ENCODE results near the gene COA6. TPM values are rescaled to one million over a fixed set of nuclear protein-coding genes. Genes with fewer than 3 reads are reported as not detected.
A peak's percentile ranks its signal among the peaks of the same experiment; 100 is the strongest.

Gene COA6
- total RNA-seq, 4 donors from 2014 or later = 9.4 to 18.3 (median 16.0) TPM

- no peaks in the 10 kb centered on the region for H3K9me3 ChIP-seq
- intact Hi-C loops (cut with DNase I) = no loop called here
- peaks cover 0 to 11% (median 0%) of the 10 kb centered on the region in 4 donors for H3K36me3 ChIP-seq
- H3K4me3 ChIP-seq = no peak overlapping the region
- H3K27ac ChIP-seq (replicated peaks in 1 of 4) = no peak overlapping the region
- 88% methylated on average over 3 of the region's 3 CpGs for WGBS
- TF ChIP-seq CTCF (IDR thresholded peaks at IDR 0.05) (no peak), EP300 (IDR thresholded peaks at IDR 0.05) (no peak), POLR2AphosphoS5 (IDR thresholded peaks at IDR 0.05) (no peak), POLR2A (IDR thresholded peaks at IDR 0.05; ENCODE audit: low read depth) (no peak)
- H3K4me1 ChIP-seq = peaks cover 0 to 17% (median 7%) of the 10 kb centered on the region in 4 donors
- no peaks in the 10 kb centered on the region for H3K27me3 ChIP-seq
- DNase-seq (ENCODE audit: extremely low spot score) = peak; percentile 10
Measured at GRCh38 chr1:234402939-234403338, 29.7 kb downstream of the COA6 start.

GRCh38 chr1:234405676-234406075 lies 32.4 kb downstream of the COA6 start:
- Histone ChIP-seq H3K9me3 (no peaks in the 10 kb centered on the region), H3K27me3 (no peaks in the 10 kb centered on the region), H3K4me3 (no peak overlapping the region), H3K4me1 (peaks cover 0 to 7% (median 5%) of the 10 kb centered on the region in 4 donors), H3K36me3 (peaks cover 0 to 26% (median 9%) of the 10 kb centered on the region in 4 donors), H3K27ac (replicated peaks in 1 of 4) (no peak overlapping the region)
- intact Hi-C loops (cut with DNase I) = no loop called here
- DNase-seq (ENCODE audit: extremely low spot score) = no peak
- 67% methylated on average over 6 of the region's 6 CpGs for WGBS
- TF ChIP-seq EP300 (IDR thresholded peaks at IDR 0.05) (no peak), POLR2AphosphoS5 (IDR thresholded peaks at IDR 0.05) (no peak), CTCF (IDR thresholded peaks at IDR 0.05) (no peak), POLR2A (IDR thresholded peaks at IDR 0.05; ENCODE audit: low read depth) (no peak)

GRCh38 chr1:234406871-234407270 lies 33.6 kb downstream of the COA6 start:
- DNase-seq (ENCODE audit: extremely low spot score) = no peak
- intact Hi-C loops (cut with DNase I) = no loop called here
- H3K27ac ChIP-seq (replicated peaks in 1 of 4) = no peak overlapping the region
- H3K9me3 ChIP-seq = no peaks in the 10 kb centered on the region
- H3K4me1 ChIP-seq = peaks cover 0 to 3% (median 0%) of the 10 kb centered on the region in 4 donors
- no peak overlapping the region for H3K4me3 ChIP-seq
- WGBS = 83% methylated on average over 4 of the region's 4 CpGs
- H3K27me3 ChIP-seq = no peaks in the 10 kb centered on the region
- TF ChIP-seq EP300 (IDR thresholded peaks at IDR 0.05) (no peak), POLR2AphosphoS5 (IDR thresholded peaks at IDR 0.05) (no peak), POLR2A (IDR thresholded peaks at IDR 0.05; ENCODE audit: low read depth) (no peak), CTCF (IDR thresholded peaks at IDR 0.05) (no peak)
- peaks cover 0 to 34% (median 14%) of the 10 kb centered on the region in 4 donors for H3K36me3 ChIP-seq

GRCh38 chr1:234408757-234409156 lies 35.5 kb downstream of the COA6 start:
- TF ChIP-seq POLR2A (IDR thresholded peaks at IDR 0.05; ENCODE audit: low read depth) (no peak), CTCF (IDR thresholded peaks at IDR 0.05) (no peak), EP300 (IDR thresholded peaks at IDR 0.05) (no peak), POLR2AphosphoS5 (IDR thresholded peaks at IDR 0.05) (no peak)
- Histone ChIP-seq H3K36me3 (peaks cover 0 to 52% (median 28%) of the 10 kb centered on the region in 4 donors), H3K27ac (replicated peaks in 1 of 4) (no peak overlapping the region), H3K27me3 (no peaks in the 10 kb centered on the region), H3K4me1 (peaks cover 0 to 3% (median 0%) of the 10 kb centered on the region in 4 donors), H3K9me3 (no peaks in the 10 kb centered on the region), H3K4me3 (no peak overlapping the region)
- 91% methylated on average over 9 of the region's 9 CpGs for WGBS
- intact Hi-C loops (cut with DNase I) = no loop called here
- DNase-seq (ENCODE audit: extremely low spot score) = peak; percentile 37

GRCh38 chr1:234409328-234409727 lies 36.1 kb downstream of the COA6 start:
- H3K36me3 ChIP-seq = peaks cover 0 to 58% (median 31%) of the 10 kb centered on the region in 4 donors
- TF ChIP-seq EP300 (IDR thresholded peaks at IDR 0.05) (no peak), CTCF (IDR thresholded peaks at IDR 0.05) (no peak), POLR2AphosphoS5 (IDR thresholded peaks at IDR 0.05) (no peak), POLR2A (IDR thresholded peaks at IDR 0.05; ENCODE audit: low read depth) (no peak)
- intact Hi-C loops (cut with DNase I) = no loop called here
- peaks cover 0 to 3% (median 0%) of the 10 kb centered on the region in 4 donors for H3K4me1 ChIP-seq
- H3K4me3 ChIP-seq = no peak overlapping the region
- WGBS = 79% methylated on average over 5 of the region's 5 CpGs
- DNase-seq (ENCODE audit: extremely low spot score) = peak; percentile 2
- no peak overlapping the region for H3K27ac ChIP-seq (replicated peaks in 1 of 4)
- no peaks in the 10 kb centered on the region for H3K27me3 ChIP-seq
- no peaks in the 10 kb centered on the region for H3K9me3 ChIP-seq

Data from esophagus muscularis mucosa (tissue), 4 donors.